Caco-2 (cell line): ENCODE measurements around the gene RHEX. TPM values are rescaled to one million over a fixed set of nuclear protein-coding genes. Genes with fewer than 3 reads are reported as not detected.
"Not testable (repeated sequence)": the region's sequence is repeated elsewhere in the genome, so short reads cannot be mapped to it uniquely, and the experiment has no call there.

Source experiments
- BruUV-seq: library from RNA; stranded (reverse); fragments of 400-500 nt; replicated peaks from 2 replicates; lab custom pipeline; 2021; lab: Mats Ljungman, UMichigan
- CTCF ChIA-PET: fragments of 300-600 bp; sonication (Branson Sonifier 250); formaldehyde crosslinking; loops from one replicate; lab custom pipeline; 2022; ENCODE audit warnings: antibody characterized with exemption; lab: Charles Lee
- POLR2A ChIA-PET: fragments of 300-600 bp; sonication (Branson Sonifier 250); formaldehyde crosslinking; loops from one replicate; lab custom pipeline; 2022; ENCODE audit warnings: antibody characterized with exemption; lab: Charles Lee
- DNase-seq, 2 experiments: peaks; one replicate each; pipeline versions ENCODE4 v3.0.0 to v3.0.0-alpha.2; 2020 to 2022
- H3K27me3 ChIP-seq: replicated peaks from 2 replicates; pipeline ENCODE4 v1.6.0; 2011; ENCODE audit warnings: low read length; ENCODE audit not compliant: control insufficient read depth, insufficient read depth
- H3K36me3 ChIP-seq: 2 replicates; pipeline ENCODE4 v1.5.1; 2011; ENCODE audit warnings: low read length; ENCODE audit not compliant: control insufficient read depth, insufficient read depth
- H3K4me1 ChIP-seq: fragments of 250-450 bp; sonication (Bioruptor Pico); 2 replicates; pipeline ENCODE4 v1.5.1; 2020; ENCODE audit warnings: mild to moderate bottlenecking
- H3K4me3 ChIP-seq: 2 replicates; pipeline ENCODE4 v1.5.1; 2011; ENCODE audit warnings: low read depth, mild to moderate bottlenecking, control low read depth, low read length
- H3K9me3 ChIP-seq: fragments of 250-450 bp; sonication (Bioruptor Pico); 2 replicates; pipeline ENCODE4 v1.5.1; 2020; ENCODE audit warnings: mild to moderate bottlenecking, moderate library complexity
- H3K27ac Mint-ChIP-seq: one replicate; pipeline ENCODE4 v1.8.0; 2022; ENCODE audit warnings: mixed read lengths; ENCODE audit not compliant: unreplicated experiment
- H3K27me3 Mint-ChIP-seq: one replicate; pipeline ENCODE4 v1.8.0; 2022; ENCODE audit warnings: mixed read lengths; ENCODE audit not compliant: insufficient read depth, unreplicated experiment
- H3K36me3 Mint-ChIP-seq: one replicate; pipeline ENCODE4 v1.8.0; 2022; ENCODE audit warnings: mild to moderate bottlenecking, mixed read lengths; ENCODE audit not compliant: insufficient read depth, unreplicated experiment
- H3K4me1 Mint-ChIP-seq: one replicate; pipeline ENCODE4 v1.8.0; 2022; ENCODE audit warnings: low read depth, mixed read lengths; ENCODE audit not compliant: unreplicated experiment
- H3K4me3 Mint-ChIP-seq: one replicate; pipeline ENCODE4 v1.8.0; 2022; ENCODE audit warnings: mild to moderate bottlenecking, moderate library complexity, mixed read lengths; ENCODE audit not compliant: unreplicated experiment
- H3K9me3 Mint-ChIP-seq: one replicate; pipeline ENCODE4 v1.8.0; 2022; ENCODE audit warnings: mixed read lengths; ENCODE audit not compliant: unreplicated experiment
- CTCF ChIP-seq, 2 experiments: fragments of 200-600 bp in 1 of 2; IDR thresholded peaks; 1 replicate in 1 of 2; 2 replicates in 1 of 2; pipeline versions ENCODE4 v1.5.1 to v1.8.0; 2011 to 2022; ENCODE audit warnings: antibody characterized with exemption in 1 of 2, control low read depth in 1 of 2, inconsistent platforms in 1 of 2, low read depth in 1 of 2, low read length in 1 of 2, mild to moderate bottlenecking in 1 of 2, moderate library complexity in 1 of 2; ENCODE audit not compliant: insufficient read depth in 1 of 2, severe bottlenecking in 1 of 2, unreplicated experiment in 1 of 2
- intact Hi-C: fragments of 100-400 bp; cut with micrococcal nuclease; formaldehyde crosslinking; loops from one replicate; pipeline ENCODE4 v1.10.0; 2022; ENCODE audit not compliant: unreplicated experiment
- total RNA-seq: library from RNA; stranded (reverse); gene quantifications from 2 replicates; pipeline ENCODE4 v1.2.3, GENCODE V29; 2022

RHEX gene
- total RNA-seq, 1 experiment from 2014 or later: not detected

- H3K27ac Mint-ChIP-seq, intact Hi-C loops, H3K9me3 ChIP-seq, DNase-seq, POLR2A ChIA-PET, CTCF ChIA-PET, H3K36me3 ChIP-seq, BruUV-seq, H3K27me3 ChIP-seq, H3K36me3 Mint-ChIP-seq, H3K27me3 Mint-ChIP-seq, H3K4me3 ChIP-seq, H3K4me1 ChIP-seq, H3K4me3 Mint-ChIP-seq, H3K9me3 Mint-ChIP-seq: not testable (repeated sequence)
- H3K4me1 Mint-ChIP-seq: peaks cover 26% of the 10 kb centered on the region
These were observed 5.4 kb downstream of the RHEX start for GRCh38 chr1:206058289-206058926.

- Mint-ChIP-seq H3K27me3 (no peaks in the 10 kb centered on the region), H3K4me3 (no peak overlapping the region), H3K27ac (no peak overlapping the region), H3K36me3 (no peaks in the 10 kb centered on the region), H3K9me3 (peaks cover 10% of the 10 kb centered on the region), H3K4me1 (peaks cover 26% of the 10 kb centered on the region)
- CTCF ChIA-PET: interaction anchor here (1.2 kb wide), 1 partner anchor 28 kb away, joined by 6 read pairs; no protein-coding TSS in a partner anchor
- Histone ChIP-seq H3K4me1 (peaks cover 9% of the 10 kb centered on the region; the same call in 1 of the 2 replicates), H3K27me3 (no peaks in the 10 kb centered on the region), H3K36me3 (no peaks in the 10 kb centered on the region), H3K4me3 (no peak overlapping the region), H3K9me3 (no peaks in the 10 kb centered on the region)
- DNase-seq: no peak
- no peak for TF ChIP-seq CTCF (IDR thresholded peaks at IDR 0.05; ENCODE audit: insufficient read depth in 1 of 2, low read depth in 1 of 2, low read length in 1 of 2, severe bottlenecking in 1 of 2, unreplicated experiment in 1 of 2)
- POLR2A ChIA-PET: no interaction called here
- intact Hi-C loops: no loop called here
- BruUV-seq: no TSS peak
These were observed 5.9 kb downstream of the RHEX start for GRCh38 chr1:206058927-206059292.

GRCh38 chr1:206059355-206059915 is 6.5 kb downstream of the RHEX start:
- BruUV-seq: no TSS peak
- CTCF ChIA-PET: interaction anchor here (1.2 to 1.3 kb wide), 2 partner anchors 11 to 29 kb away, joined by 3 to 6 read pairs; no protein-coding TSS in a partner anchor
- no peak overlapping the region for H3K4me3 ChIP-seq
- peaks cover 10% of the 10 kb centered on the region for H3K9me3 Mint-ChIP-seq
- no peak overlapping the region for H3K27ac Mint-ChIP-seq
- H3K36me3 Mint-ChIP-seq: no peaks in the 10 kb centered on the region
- peaks cover 26% of the 10 kb centered on the region for H3K4me1 Mint-ChIP-seq
- intact Hi-C loops: no loop called here
- POLR2A ChIA-PET: no interaction called here
- no peak for TF ChIP-seq CTCF (IDR thresholded peaks at IDR 0.05; ENCODE audit: insufficient read depth in 1 of 2, low read depth in 1 of 2, low read length in 1 of 2, severe bottlenecking in 1 of 2, unreplicated experiment in 1 of 2)
- H3K27me3 Mint-ChIP-seq: no peaks in the 10 kb centered on the region
- no peaks in the 10 kb centered on the region for H3K9me3 ChIP-seq
- no peak overlapping the region for H3K4me3 Mint-ChIP-seq
- H3K4me1 ChIP-seq: peaks cover 9% of the 10 kb centered on the region; the same call in 1 of the 2 replicates
- no peak for DNase-seq
- H3K27me3 ChIP-seq: no peaks in the 10 kb centered on the region
- no peaks in the 10 kb centered on the region for H3K36me3 ChIP-seq
